ENCODE measurements around the gene TBX22. TPM values are rescaled to one million over a fixed set of nuclear protein-coding genes. Genes with fewer than 3 reads are reported as not detected.

TBX22 gene
- total and polyA plus RNA-seq, 4 donors = not detected

- H3K4me3 ChIP-seq (ENCODE audit: low read depth in 1 of 3, low read length in 3 of 3) = no peak overlapping the region
- DNase-seq (ENCODE audit: low spot score) = no peak
- no peak for TF ChIP-seq HNF4G (IDR thresholded peaks at IDR 0.05)
- no peak for TF ChIP-seq ATF3 (IDR thresholded peaks at IDR 0.05)
- WGBS = 5% methylated on average over 4 of the region's 4 CpGs
- H3K27me3 ChIP-seq (ENCODE audit: control insufficient read depth in 4 of 4, insufficient read depth in 4 of 4, low read length in 3 of 4) = peaks cover 0 to 5% (median 0%) of the 10 kb centered on the region in 4 donors
- H3K9ac ChIP-seq (ENCODE audit: low read depth in 1 of 2, low read length in 2 of 2) = no peak overlapping the region
- no peaks in the 10 kb centered on the region for H3K9me3 ChIP-seq (ENCODE audit: control insufficient read depth in 4 of 4, low read length in 3 of 4)
- no peaks in the 10 kb centered on the region for H3K36me3 ChIP-seq (ENCODE audit: control insufficient read depth in 4 of 4, insufficient read depth in 3 of 4, low read depth in 1 of 4, low read length in 3 of 4)
- H3K27ac ChIP-seq (ENCODE audit: low read depth in 1 of 2, low read length in 2 of 2) = no peak overlapping the region
- H3K4me1 ChIP-seq (ENCODE audit: control insufficient read depth in 4 of 4, insufficient read depth in 4 of 4, low read length in 3 of 4) = no peaks in the 10 kb centered on the region
Observed at GRCh38 chrX:80021621-80022020, 7.1 kb downstream of the TBX22 start.

- Histone ChIP-seq H3K36me3 (ENCODE audit: control insufficient read depth in 4 of 4, insufficient read depth in 3 of 4, low read depth in 1 of 4, low read length in 3 of 4) (no peaks in the 10 kb centered on the region), H3K4me1 (ENCODE audit: control insufficient read depth in 4 of 4, insufficient read depth in 4 of 4, low read length in 3 of 4) (no peaks in the 10 kb centered on the region), H3K27ac (ENCODE audit: low read depth in 1 of 2, low read length in 2 of 2) (no peak overlapping the region), H3K4me3 (ENCODE audit: low read depth in 1 of 3, low read length in 3 of 3) (no peak overlapping the region), H3K9me3 (ENCODE audit: control insufficient read depth in 4 of 4, low read length in 3 of 4) (no peaks in the 10 kb centered on the region), H3K9ac (ENCODE audit: low read depth in 1 of 2, low read length in 2 of 2) (no peak overlapping the region), H3K27me3 (ENCODE audit: control insufficient read depth in 4 of 4, insufficient read depth in 4 of 4, low read length in 3 of 4) (peaks cover 0 to 5% (median 0%) of the 10 kb centered on the region in 4 donors)
- TF ChIP-seq ZBTB33 (IDR thresholded peaks at IDR 0.05) (no peak), NR2F2 (IDR thresholded peaks at IDR 0.05) (no peak), EGR1 (IDR thresholded peaks at IDR 0.05; ENCODE audit: low read depth in 2 of 2) (no peak), CTCF (IDR thresholded peaks at IDR 0.05; ENCODE audit: low read depth, low read length, missing input control) (no peak), MAX (IDR thresholded peaks at IDR 0.05) (no peak), YY1 (IDR thresholded peaks at IDR 0.05) (no peak), REST (IDR thresholded peaks at IDR 0.05) (no peak), SP1 (IDR thresholded peaks at IDR 0.05) (no peak), FOXA2 (IDR thresholded peaks at IDR 0.05) (no peak), RAD21 (IDR thresholded peaks at IDR 0.05) (no peak), RXRA (IDR thresholded peaks at IDR 0.05) (no peak), JUND (IDR thresholded peaks at IDR 0.05) (no peak), GABPA (IDR thresholded peaks at IDR 0.05 in 1 of 2, conservative IDR thresholded peaks at IDR 0.05 in 1 of 2) (no peak), HNF4A (conservative IDR thresholded peaks at IDR 0.05) (no peak), HNF4G (IDR thresholded peaks at IDR 0.05) (no peak), FOXA1 (IDR thresholded peaks at IDR 0.05) (no peak), ATF3 (IDR thresholded peaks at IDR 0.05) (no peak)
- 4% methylated on average over 35 of the region's 35 CpGs for WGBS
- no peak for DNase-seq (ENCODE audit: low spot score)
Observed at GRCh38 chrX:80022363-80023031, 7.9 kb downstream of the TBX22 start.
